H4 (cell line): Measurements from ENCODE around the gene RPS25. TPM values are rescaled to one million over a fixed set of nuclear protein-coding genes. Genes with fewer than 3 reads are reported as not detected.
A peak's percentile ranks its signal among the peaks of the same experiment; 100 is the strongest.
"Not testable (repeated sequence)": the region's sequence is repeated elsewhere in the genome, so short reads cannot be mapped to it uniquely, and the experiment has no call there.

ENCODE experiments used
- DNase-seq: peaks from one replicate; pipeline ENCODE4 v3.0.0-alpha.2; 2015; ENCODE audit warnings: low spot score
- total RNA-seq: library from RNA; depleted of rRNA; stranded (reverse); fragments of >200 nt; shearing (Covaris generic); gene quantifications from 2 replicates; pipeline ENCODE4 v1.2.3, GENCODE V29; 2014

The RPS25 gene
- total RNA-seq, 1 experiment from 2014 or later, result 3,660 TPM

DNA sequence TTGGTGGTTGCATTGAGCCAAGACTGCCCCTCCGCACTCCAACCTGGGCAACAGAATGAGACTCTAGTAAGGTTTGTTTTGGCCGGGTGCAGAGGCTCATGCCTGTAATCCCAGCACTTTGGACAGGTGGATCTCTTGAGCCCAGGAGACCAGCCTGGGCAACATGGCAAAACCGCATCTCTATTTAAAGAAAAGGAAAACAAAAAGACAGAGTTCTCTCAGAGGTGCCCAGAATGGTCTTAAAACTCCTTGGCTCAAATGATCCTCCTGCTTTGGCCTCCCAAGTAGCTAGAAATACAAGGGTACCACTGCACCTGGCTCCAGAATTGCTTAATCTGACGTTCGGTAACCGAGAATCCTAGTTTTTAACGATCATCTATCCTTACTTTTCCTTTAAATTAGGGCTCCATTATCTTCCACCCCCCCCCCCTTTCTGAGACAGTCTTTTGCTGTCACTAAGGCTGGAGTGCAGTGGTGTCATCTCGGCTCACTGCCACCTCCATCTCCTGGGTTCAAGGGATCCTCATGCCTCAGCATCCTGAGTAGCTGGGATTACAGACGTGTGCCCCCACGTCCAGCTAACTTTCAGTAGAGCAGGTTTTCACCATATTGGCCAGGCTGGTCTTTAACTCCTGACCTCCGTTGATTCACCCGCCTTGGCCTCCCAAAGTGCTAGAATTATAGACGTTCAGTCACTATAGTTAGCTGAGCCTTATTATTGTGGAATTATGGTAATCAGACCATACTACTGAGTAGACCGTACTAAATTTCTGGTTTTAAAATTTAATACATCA is 1.7 kb downstream of the RPS25 start:
- DNase-seq, result no peak

DNA sequence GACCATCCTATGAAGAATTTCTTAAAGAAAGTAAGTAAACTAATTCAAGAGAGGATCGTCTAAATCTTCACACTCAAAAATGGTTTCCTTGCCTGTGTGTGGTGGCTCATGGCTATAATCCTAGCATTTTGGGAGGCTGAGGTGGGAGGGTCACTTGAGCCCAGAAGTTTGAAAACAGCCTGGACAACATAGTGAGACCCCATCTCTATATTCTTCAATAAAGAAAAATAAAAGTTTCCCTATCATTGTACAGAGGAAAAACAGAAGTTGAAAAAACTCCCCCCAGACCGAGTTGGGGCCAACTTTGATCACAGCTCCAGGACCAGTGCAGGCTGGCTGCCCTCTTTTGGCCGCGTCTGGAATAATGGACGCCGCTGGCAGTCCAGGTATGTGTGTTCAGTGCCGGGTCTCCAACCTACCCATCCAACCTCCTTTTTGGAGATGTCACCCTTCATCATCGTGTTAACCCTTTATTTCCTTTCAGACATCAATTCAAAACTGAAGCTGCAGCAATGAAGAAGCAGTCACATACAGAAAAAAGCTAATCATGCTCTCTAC is 3.0 kb downstream of the RPS25 start:
- DNase-seq, result no peak

DNA sequence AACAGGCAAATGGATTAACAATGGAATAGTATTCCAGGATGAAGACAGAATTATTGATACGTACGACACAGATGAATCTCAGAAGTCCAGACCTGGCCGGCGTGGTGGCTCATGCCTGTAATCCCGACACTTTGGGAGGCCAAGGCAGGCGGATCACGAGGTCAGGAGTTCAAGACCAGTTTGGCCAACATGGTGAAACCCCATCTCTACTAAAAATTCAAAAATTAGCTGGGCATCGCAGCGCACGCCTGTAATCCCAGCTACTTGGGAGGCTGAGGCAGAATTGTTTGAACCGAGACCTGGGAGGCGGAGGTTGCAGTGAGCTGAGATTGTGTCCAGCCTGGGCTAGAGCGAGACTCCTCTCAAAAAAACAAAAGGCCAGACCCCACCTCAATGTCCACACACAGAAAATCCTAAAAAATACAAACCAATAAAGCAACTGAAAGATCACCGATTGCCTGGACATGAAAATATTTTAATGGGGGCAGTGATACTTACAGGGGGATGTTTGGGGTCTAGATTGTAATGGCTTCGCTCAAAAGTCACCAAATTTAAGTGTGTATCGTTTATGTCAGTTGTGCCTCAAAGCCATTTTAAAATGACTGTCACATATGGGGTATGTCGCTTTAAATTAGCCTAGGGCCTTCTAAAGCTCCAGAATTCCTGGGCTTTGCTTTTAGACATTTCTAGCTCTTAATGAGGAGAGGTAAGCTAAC is 3.8 kb downstream of the RPS25 start:
- DNase-seq, result no peak

DNA sequence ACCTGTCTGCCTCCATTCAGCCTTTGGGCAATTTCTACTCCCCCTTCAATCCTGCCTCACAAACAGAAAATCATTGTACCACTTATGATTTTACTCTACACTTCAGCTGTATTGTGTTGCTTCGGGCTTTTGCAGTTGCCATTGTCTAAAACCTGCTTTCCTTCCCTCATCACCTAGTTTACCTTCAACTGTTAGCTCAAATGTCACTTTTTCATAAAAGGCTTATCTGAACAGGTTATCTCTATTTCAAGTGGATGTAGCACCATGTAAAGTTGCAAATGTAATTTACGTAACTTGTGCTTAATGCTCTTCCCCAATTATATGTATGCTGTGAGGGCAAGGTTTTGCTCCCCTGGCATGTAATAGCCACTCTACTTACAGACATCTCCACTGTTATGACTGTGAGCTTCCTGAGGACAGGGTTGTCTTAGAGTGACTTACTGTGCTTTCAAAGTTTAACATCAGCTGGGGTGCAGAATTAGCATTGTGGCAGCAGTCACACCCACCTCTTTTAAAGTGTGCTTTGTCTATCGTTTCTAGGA is 5.4 kb downstream of the RPS25 start:
- DNase-seq, result no peak

DNA sequence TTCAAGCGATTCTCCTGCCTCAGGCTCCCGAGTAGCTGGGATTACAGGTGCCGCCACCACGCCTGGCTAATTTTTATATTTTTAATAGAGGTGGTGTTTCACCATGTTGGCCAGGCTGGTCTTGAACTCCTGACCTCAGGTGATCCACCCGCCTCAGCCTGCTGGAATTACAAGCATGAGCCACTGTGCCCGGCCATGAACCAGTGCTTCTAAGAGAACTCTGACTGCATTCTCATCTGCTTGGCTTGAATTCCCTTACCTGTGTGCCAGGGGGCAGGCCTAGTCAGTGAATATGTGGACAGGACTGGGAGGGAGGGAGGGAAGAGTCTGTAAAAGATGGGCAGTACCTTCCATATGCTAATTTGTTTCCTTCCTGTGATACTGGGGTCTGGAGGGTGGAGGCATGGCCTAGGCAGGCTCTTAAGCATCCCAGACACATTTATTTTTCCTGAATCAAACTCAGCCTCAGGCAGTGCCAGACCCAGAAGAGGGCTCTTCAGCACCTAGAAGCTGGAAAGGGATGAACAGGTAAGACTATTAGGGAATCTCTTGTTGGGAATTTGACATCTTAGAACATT is 6.6 kb downstream of the RPS25 start:
- no peak for DNase-seq

DNA sequence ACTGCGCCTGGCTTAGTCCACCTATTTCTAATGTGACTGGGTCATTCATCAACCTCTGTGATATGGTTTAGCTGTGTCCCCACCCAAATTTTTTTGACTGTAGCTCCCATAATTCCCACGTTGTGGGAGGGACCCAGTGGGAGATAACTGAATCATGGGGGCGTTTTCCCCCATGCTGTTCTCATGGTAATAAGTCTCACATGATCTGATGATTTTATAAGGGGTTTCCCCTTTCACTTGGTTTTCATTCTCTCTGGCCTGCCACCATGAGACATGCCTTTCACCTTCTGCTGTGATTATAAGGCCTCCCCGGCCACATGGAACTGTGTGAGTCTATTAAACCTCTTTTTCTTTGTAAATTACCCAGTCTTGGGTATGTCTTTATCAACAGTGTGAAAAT is 11.5 kb downstream of the RPS25 start:
- DNase-seq, result no peak

DNA sequence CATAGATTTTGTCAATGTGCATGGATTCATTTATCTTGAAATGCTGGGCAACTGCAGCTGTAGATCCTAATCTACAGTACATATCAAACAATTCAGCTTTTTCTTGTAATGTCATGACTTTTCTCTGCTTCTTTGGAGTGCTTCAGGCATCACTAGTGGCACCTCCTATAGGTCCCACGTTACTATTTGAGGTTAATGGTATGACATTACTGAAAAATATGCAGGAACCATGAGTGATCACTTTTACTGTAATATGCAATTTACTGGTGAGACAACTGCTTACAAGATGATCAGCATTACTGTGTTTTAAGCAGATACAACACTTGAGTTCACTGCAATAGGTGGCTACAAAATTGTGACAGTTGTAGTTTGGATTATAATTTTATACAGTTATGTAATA is 17.2 kb downstream of the RPS25 start:
- DNase-seq, result no peak

DNA sequence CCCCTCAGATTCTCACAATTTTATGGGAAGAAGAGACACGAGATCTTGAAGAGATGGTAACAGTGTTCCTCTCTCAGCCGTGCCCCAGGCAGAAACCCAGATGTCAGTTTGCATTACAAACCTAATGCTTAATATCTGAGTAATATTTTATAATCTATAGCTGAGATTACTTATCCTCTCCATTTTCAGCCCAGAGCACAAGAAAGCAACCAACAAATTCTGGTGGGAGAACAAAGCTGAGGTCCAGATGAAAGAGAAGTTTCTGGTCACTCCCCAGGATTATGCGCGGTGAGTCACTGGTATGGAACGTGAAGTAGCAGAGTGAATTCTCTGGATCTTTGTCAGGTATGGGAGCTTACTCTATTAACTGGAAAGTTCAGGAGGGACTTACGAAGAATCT is 19.3 kb downstream of the RPS25 start:
- peak; percentile 51 for DNase-seq

DNA sequence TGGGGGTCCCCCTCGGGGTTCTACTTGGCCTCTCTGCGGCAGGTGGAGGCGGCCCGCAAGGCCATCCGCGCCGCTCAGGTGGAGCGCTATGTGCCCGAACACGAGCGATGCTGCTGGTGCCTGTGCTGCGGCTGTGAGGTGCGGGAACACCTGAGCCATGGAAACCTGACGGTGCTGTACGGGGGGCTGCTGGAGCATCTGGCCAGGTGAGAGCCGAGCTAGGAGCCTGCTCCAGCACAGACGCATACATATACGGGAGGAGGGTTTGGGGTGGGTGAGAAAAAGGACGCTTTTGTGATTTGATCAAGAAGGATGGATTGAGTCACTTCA is 19.8 kb downstream of the RPS25 start:
- DNase-seq, result no peak

DNA sequence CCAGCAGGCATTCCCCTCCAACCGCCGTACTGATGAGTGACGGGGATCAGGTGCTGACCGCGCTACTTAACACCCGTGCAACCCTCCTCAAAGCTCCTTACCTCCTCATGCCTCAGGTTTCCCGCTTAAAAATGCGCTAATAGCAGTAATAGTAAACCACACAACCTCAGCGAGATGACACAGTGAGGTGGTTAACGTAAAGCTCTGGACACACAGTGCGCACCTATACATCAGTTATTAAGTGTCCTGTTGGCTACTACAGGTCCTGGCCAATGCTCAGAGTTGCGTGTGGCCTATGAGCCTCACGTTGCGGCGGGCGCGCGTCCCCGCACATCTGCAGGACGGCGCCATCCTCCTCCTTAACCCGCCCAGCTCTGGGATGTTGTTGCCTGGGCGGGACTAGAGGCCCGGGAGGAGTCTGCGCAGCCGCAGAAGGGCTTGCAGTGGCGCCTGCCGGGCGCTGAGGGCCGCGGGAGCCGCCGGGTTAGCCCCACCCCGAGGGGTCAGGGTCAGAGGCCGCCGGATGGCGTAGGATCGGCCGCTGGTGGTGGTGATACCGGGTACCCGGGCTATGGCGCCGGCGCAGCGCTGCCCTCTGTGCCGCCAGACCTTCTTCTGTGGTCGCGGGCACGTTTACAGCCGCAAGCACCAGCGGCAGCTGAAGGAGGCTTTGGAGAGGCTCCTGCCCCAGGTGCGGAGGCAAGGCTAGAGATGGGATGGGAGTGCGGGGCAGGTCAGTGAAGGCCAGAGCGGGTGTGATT is 20.3 kb downstream of the RPS25 start, which contains the start of gene CENATAC:
Gene CENATAC, plus strand, starts transcription at position 512 of the 761 bp plus-strand sequence. Its CDS starts 60 bp downstream, at position 572.
- peak; percentile 68 for DNase-seq

DNA sequence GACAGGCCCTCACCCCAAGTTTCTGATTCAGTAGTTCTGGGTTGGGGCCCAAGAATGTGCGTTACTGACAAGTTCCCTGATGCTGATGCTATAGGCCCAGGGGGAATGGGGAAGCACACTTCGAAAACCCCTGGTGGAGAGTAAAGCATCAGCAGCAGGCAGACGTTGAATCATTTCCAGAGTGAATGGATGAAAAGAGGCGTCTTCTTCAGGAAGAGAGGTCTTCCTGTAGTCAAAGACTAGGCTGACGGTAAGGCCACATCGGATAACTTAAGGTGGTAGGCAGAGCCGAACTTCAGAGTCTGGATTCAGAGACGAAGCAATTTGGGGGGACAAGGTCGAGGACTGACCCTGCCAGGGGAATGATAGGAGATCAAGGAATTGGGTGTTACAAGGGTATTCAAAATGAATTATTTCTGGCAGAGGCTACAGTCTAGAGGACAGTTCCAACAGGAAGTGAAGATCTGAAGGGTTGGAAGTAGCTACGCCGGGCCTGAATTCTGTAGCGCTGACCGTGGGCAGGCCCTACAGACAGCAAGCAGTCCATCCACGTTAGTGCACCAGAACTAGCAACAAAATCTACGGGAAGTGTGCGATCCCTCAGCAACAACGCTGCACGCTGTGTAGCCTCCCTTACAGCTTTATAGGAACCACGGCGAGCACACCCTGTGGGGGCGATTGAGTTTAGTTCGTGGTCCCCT is 21.1 kb downstream of the RPS25 start:
- DNase-seq, result no peak

DNA sequence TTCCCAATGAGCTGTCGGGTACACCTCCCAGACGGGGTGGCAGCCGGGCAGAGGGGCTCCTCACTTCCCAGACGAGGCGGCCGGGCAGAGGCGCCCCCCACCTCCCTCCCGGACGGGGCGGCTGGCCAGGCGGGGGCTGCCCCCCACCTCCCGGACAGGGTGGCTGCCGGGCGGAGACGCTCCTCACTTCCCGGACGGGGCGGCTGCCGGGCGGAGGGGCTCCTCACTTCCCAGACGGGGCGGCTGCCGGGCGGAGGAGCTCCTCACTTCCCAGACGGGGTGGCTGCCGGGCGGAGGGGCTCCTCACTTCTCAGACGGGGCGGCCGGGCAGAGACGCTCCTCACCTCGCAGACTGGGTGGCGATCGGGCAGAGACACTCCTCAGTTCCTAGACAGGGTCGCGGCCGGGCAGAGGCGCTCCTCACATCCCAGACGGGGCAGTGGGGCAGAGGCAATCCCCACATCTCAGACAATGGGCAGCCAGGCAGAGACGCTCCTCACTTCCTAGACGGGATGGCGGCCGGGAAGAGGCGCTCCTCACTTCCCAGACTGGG is 26.6 kb downstream of the RPS25 start:
- DNase-seq, result not testable (repeated sequence)

DNA sequence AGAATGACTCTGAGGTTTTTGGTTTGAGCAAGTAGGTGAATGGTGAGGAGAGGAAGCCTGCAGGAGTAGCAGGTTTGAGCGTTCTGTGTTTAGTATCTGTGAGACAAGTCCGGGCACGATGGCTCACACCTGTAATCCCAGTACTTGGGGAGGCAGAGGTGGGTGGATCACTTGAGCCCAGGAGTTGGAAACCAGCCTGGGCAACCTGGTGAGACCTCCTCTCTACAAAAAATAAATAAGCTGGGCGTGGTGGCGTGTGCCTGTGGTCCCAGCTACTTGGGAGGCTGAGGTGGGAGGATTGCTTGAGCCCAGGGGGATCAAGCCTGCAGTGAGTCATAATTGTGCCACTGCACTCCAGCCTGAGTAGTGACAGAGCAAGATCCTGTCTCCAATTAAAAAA is 29.9 kb downstream of the RPS25 start:
- DNase-seq, result no peak

DNA sequence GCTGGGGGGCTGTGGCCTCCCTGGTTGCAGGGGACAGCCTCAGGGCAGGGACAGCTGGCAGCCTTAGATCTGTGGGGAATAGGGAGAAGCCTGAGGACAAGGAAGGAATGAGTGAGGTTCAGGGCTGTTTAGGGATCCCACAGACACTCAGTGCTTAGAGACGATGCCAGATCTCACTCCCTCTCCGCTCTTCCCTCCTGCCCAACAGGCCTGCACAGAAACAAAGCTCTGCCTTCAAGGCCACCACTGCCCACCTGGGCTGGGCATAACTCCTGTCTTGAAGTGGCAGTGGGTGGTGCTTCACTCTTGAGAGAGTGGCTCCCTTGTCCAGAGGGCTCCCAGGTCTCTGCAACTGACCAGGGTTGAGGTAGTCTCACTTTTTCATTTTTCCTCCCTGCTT is 33.3 kb downstream of the RPS25 start:
- DNase-seq, result no peak

DNA sequence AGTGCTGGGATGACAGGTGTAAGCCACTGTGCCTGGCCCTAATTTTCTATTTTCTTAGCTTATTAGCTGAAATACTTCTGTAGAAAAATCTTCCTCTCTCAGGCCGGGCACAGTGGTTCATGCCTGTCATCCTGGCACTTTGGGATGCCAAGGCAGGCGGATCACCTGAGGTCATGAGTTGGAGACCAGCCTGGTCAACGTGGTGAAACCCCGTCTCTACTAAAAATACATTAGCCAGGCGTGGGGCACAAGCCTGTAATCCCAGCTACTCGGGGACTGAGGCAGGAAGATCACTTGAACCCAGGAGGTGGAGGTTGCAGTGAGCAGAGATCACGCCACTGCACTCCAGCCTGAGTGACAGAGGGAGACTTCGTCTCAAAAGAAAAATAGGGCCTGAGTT is 33.8 kb downstream of the RPS25 start:
- not testable (repeated sequence) for DNase-seq

DNA sequence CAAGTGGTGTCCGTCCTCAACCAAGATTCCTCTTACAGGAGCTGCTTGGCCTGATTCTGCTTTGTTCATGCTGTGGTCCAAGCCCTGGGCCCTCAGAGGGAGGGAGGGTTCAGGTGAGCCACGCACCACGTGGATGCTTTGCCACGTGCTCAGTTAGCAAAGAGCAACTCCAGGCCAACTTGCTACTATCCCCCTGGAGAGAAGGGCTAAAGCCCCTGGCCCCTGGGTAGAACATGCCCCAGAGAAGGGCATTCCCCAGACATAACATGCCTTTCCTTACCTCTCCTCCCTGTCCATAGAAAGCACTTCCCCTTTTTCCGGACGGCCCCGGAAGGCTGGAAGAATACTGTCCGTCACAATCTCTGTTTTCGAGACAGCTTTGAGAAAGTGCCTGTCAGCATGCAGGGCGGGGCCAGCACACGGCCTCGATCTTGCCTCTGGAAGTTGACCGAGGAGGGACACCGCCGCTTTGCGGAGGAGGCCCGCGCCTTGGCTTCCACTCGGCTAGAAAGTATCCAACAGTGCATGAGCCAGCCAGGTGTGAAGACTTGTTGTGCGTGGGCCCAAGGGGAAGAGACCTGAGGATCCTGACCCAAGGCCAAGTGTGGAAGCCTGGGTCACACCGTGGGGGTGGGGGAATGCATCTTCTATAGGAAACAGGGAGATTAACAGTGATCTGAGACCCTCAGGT is 37.8 kb downstream of the RPS25 start:
- DNase-seq, result no peak

DNA sequence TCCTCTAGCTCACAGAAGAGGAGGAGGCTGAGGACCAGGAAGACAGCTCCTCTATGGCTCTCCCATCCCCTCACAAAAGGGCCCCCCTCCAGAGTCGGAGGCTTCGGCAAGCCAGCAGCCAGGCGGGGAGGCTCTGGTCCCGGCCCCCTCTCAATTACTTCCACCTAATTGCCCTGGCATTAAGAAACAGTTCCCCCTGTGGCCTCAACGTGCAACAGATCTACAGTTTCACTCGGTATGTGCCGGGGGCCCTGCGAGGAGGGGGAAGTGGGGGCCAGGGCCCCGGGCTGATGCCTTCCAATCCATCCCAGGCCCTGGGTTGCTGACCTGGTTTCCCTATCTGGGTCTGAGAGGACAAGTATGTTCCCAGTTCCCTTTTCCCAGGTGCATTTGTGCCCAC is 38.7 kb downstream of the RPS25 start:
- DNase-seq, result no peak

DNA sequence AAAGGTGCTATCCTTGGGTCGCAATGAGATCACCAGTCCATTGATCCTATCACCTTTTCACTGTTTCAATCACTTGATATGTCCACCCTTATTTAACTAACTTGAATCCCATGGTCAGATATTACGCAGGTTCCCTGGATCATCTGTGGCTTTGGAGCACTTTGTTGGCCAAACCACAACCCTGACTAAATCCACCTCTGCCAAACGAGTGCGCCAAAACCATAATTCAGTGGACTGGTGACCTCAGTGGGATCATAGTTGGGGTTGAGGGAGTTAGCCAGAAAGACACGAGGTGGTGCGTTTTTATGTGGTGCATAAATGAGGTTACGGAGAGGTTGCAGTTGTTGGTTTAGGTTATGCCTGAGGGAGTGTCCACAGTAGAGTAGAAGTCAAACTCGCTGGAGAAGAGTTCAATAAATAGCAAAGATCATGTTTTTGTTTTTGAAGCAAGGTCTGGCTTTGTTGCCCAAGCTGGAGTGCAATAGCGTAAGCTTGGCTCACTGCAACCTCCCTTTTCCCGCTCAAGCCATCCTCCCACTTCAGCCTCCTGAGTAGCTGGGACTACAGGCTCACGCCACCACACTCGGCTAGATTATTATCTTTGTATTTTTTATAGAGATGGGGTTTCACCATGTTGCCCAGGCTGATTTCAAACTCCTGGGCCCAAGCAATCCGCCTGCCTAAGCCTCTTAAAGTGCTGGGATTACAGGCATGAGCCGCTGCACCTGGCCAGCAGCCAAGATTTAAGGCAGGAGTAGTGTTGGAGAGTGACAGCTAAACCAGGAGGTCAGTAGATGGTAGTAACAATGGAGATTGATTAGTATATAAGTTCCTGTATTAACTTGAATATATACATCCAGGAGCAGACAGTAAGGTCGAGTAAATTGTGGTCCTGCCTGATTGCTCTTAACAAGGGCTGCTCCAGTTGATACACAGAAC is 42.1 kb downstream of the RPS25 start:
- no peak for DNase-seq

DNA sequence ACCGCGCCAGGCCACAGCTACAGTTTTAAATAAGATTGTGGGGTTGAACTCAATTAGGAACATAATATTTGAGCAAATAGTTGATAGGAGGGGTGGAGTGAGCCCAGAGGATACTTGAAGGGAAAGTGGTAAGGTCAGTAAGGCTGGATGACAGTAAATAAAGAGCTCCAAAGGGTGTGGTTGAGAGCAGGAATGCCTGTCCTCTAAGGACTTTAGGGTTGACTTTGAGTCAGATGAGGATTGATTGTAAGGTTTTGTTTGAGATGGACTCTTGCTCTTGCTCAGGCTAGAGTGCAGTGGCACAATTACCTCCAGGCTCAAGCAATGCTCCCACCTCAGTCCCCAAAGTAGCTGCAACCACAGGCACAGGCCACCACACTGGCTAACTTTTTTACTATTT is 44.2 kb downstream of the RPS25 start:
- no peak for DNase-seq
